KOPT-K1 (cell line): Measurements from ENCODE around the gene USP36.

Experiments used
- H3K27ac ChIP-seq: fragments of 200-600 bp; sonication (generic); 2 replicates; pipeline ENCODE4 v1.5.1; 2016; ENCODE audit warnings: antibody characterized with exemption, mild to moderate bottlenecking, low read depth, low read length; ENCODE audit not compliant: poor library complexity, severe bottlenecking
- H3K36me3 ChIP-seq: fragments of 200-600 bp; sonication (generic); 2 replicates; pipeline ENCODE4 v1.5.1; 2017; ENCODE audit warnings: antibody characterized with exemption, mild to moderate bottlenecking, low read length, moderate library complexity; ENCODE audit not compliant: insufficient read depth
- H3K9me3 ChIP-seq: fragments of 200-600 bp; sonication (generic); 2 replicates; pipeline ENCODE4 v1.5.1; 2017; ENCODE audit warnings: antibody characterized with exemption, low read length, mild to moderate bottlenecking; ENCODE audit not compliant: insufficient read depth, poor library complexity, severe bottlenecking

The USP36 gene

DNA sequence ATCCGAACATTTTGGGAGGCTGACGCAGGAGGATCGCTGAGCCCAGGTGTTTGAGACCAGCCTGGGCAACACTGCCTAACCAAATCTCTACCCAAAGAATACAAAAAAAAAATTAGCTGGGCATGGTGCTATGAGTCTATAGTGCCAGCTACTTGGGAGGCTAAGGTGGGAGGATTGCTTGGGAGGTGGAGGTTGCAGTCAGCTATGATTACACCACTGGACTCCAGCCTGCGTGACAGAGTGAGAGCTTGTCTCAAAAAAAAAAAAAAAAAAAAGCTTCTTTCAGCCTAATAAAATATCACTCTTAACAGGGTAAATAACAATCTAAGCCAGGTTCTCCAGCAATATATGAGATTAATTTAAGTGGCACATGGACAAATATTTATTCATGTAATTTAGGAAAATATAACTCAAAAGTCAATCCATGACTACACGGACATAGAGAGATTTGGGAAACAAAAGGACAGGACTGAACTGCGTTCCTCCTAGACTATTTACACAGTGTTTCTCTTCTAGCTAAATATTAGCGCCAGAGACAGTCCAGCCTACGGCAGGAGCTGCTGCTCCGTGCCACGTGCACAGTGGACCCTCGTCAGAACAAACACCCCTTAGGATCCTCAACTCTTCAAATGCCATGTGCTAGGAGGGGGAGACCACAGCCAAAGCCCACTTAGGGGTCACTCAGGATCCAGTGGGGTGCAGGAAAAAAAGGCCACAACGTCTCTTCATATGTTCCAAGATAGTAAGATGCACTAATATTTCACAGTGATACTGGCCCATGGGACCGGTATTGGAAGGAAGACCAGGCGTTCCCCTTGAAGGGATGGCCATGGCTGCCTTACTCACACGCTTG, 8.7 kb downstream of the USP36 start:
- Histone ChIP-seq H3K36me3 (peaks cover 100% of the 10 kb centered on the region), H3K9me3 (no peaks in the 10 kb centered on the region), H3K27ac (no peak overlapping the region)

DNA sequence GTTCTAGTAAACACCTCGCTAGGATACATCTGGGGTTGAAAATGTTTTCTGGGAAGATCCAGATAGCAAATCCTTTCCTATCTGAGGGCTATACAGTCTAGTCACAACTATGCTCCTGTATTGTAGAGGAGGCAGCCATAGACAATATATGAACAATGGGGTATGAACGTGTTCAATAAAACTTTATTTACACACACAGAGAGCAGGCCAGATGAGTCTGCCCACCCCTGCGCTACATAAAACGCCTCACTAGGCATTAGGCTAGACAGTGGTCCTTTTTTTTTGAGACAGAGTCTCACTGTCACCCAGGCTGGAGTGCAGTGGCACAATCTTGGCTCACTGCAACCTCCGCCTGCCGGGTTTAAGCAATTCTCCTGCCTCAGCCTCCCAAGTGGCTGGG, 11.1 kb downstream of the USP36 start:
- Histone ChIP-seq H3K27ac (no peak overlapping the region), H3K36me3 (peaks cover 100% of the 10 kb centered on the region), H3K9me3 (no peaks in the 10 kb centered on the region)

DNA sequence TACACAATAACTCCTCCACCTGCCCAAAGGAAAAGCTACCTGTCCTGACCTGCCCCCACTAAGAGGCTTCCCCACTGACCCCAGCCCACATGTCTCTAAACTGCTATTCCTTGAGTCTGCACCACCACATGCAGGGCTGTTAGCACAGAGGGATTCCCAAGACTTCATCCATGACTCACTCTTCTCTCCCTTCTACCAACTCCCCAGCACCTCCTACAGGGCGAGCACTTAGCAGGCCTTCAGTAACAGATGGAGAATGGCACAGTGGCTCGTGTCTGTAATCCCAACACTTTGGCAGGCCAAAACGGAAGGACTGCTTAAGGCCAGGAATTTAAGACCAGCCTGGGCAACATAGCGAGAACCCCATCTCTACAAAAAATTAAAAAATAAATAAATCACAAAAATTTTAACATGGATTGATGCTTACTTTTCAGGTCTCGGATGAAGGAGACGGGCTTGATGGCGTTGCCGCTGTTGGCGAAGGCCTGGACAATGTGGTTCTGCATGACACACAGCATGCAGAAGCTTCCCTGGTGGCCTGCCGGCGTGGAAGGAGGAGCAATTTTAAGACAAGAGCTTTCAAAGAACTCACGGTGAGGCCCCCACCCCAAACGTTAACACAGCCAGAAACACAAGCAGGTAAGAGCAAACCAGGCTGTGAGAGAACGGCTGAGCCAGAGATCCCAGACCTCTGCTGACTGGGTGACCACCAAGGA, 12.0 kb downstream of the USP36 start:
- Histone ChIP-seq H3K36me3 (peaks cover 100% of the 10 kb centered on the region), H3K27ac (no peak overlapping the region), H3K9me3 (no peaks in the 10 kb centered on the region)

DNA sequence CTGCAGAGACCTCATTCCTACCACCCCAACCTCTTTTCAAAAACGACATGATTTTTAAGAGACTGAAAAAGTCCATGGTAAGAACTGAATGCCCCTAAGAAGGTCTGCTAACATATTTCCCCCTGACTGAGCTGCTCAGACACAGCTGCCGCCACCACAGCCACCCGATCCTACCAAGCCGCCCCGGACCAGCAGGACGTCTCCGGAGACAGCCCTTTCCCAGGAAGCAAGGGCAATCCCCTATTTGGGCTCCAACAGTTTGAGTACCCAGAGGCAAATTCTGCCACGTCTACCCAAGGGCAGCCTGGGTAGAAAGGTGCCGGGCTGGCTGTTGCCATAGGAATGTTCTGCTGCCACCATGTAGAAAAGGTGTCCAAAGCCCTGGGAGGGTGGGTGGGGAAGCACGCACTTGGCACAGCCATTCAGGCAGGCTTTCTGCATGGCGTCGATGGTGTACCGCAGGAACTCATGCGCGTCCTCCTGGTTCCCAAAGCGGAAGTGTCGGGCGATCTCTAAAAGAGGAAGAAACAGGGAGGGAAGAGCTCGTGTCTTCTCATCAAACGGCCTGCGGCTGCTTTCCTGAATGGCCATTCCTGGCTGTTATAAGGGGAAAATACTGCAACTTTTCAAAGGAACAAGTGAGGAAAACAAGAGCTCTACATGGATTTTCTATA, 13.6 kb downstream of the USP36 start:
- no peak overlapping the region for H3K27ac ChIP-seq
- peaks cover 99% of the 10 kb centered on the region for H3K36me3 ChIP-seq
- H3K9me3 ChIP-seq: no peaks in the 10 kb centered on the region

DNA sequence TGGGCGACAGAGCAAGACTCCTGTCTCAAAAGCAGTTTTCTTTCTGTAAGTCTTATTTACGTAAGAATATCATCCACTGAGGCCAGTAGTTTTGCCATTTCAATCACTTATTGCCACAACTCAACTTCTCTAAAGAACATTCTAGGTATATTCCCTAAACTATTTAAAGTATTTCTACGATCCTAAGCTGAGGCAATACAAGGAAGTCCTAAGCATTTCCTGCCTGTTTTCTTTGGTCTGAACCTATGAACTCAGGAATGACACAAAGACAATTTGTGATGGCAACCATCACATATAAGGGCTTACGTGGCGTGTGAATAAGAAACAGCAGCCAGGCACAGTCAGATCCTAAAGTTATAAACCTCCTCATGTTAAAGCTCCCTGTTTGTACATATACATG, 14.2 kb downstream of the USP36 start:
- peaks cover 99% of the 10 kb centered on the region for H3K36me3 ChIP-seq
- no peak overlapping the region for H3K27ac ChIP-seq
- no peaks in the 10 kb centered on the region for H3K9me3 ChIP-seq

DNA sequence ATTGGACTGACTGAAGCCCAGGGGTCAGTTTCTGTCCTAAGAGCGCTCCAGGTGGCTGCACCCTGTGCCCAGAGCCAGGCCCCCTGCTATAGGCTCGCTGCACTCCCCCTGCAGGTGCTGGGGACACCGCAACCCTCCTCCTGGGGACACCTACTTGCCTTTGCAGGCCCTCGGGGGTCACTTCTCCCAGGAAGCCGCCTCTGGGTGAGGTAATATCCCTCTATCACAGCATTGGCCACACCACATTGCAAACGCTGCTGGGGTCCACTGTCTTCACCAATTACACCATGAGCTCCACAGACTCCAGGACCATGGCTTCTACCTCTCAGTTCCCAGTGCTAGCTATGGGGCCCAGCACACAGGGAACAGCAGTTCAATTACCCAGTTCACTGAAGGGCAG, 14.9 kb downstream of the USP36 start:
- peak overlapping the region; percentile 14 for H3K27ac ChIP-seq
- no peaks in the 10 kb centered on the region for H3K9me3 ChIP-seq
- H3K36me3 ChIP-seq: peaks cover 97% of the 10 kb centered on the region

DNA sequence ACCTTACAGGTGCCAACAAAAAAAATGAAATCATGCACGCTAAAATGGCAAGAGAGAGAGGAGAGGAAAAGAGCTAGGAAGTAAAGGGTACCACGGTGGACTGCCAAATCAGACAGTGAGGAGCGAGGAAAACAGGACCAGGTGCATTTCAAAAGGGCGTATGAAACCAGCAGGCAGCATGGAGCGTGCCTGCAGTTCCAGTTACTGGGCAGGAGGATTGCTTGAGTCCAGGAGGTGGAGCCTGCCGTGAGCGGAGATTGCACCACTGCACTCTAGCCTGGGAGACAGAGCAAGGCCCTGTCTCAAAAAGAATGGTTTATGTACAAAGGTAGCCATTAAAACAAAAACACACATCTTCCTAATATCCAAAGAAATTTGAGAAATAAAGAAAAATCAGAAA, 16.4 kb downstream of the USP36 start:
- Histone ChIP-seq H3K9me3 (no peaks in the 10 kb centered on the region), H3K36me3 (peaks cover 97% of the 10 kb centered on the region), H3K27ac (peak overlapping the region; percentile 41)

DNA sequence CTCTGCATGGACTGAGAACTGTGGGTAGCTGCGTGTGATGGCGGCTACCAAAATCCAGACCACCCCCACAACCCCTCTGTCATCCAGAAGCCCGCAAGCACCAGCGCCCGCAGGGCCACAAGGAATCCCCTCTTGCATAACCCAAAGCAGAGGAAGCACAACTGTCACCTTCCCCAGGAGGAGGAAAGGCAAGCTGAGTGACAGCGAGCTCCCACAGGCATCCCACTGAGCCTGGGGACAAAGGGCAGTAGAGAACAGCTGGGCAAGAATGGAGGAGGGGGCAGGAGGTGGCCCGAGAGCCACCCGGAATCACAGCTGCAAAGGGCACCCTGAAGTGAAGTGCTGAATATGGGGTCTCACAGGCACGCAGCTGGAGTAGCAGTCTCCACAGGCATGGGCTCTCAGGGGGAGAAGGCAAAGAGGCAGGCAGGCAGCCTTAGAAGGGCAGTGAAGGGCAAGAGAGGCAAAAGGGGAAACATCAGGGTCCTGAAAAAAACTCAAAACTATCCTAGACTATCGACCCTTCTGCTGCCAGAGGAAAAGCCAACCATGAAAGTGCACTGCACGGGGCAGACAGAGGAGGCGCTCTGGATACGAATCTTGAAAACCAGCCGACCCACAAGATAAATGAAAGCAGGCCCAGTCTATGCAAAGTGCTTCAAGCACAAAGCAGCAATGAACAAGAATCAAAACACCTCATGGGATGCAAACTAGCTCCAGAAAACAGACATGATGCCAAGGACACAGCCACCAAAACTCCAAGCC, 17.1 kb downstream of the USP36 start:
- H3K27ac ChIP-seq: no peak overlapping the region
- H3K9me3 ChIP-seq: no peaks in the 10 kb centered on the region
- peaks cover 93% of the 10 kb centered on the region for H3K36me3 ChIP-seq

DNA sequence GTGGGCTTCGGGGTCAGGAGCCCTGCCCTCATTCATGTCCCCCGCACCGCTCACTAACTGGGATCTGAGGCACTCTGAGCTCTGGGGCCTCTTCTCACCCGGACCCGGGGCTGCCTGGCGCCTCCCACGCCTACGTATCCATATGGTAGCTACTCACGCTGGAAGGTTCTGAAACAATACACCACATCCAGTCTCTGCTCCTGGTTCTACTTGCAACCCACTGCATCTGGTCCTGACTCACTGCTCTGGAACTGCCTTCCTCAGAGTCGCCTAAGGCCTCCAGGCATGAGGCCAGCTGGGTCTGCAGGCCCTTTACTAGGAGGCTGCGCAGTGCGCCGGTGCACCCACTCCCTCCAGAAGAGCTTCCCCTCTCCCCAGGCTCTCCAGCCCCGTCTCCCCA, 18.1 kb downstream of the USP36 start:
- Histone ChIP-seq H3K36me3 (peaks cover 93% of the 10 kb centered on the region), H3K27ac (no peak overlapping the region)

DNA sequence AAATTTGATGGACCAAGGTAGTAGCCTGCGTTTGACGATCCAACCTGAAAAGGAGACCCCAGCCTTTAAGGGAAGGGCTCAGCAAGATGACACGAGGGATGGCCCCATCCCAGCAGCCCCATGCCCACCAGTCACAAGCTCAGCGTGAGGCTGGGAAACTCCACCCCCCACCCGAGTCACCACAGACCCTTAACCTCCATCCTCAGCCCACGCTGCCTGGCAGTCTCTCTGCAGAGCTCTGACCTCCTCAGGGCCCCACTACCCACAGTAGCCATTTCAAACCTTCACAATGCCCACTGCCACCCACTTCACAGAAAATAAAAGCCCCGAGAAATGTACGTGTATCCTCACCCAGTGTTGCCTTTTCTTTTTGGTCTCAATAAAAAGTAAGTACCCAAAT, 18.7 kb downstream of the USP36 start:
- H3K9me3 ChIP-seq: no peaks in the 10 kb centered on the region
- H3K27ac ChIP-seq: peak overlapping the region; percentile 5
- H3K36me3 ChIP-seq: peaks cover 93% of the 10 kb centered on the region

More for the DNA sequence above, 18.1 kb downstream of the USP36 start:
- H3K9me3 ChIP-seq: no peaks in the 10 kb centered on the region

DNA sequence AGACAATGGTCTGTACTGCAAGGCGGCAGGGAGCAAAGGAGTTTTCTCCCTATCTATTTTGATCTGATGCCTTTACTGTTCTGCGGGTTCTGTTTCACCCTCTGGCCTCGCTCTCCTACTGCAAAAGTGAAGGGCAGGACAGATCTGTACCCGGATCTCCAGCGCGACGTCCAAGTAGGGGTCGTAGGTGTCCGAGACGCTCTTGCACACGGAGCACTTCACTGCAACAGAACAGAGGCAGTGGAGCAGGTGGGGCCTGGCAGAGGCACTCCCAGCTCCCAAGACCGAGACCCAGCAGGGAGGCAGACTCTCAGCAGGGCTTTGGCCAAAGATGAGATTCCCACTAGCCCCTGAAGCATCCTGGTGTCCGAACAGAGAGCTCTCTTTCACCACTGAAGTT, 19.8 kb downstream of the USP36 start:
- Histone ChIP-seq H3K9me3 (no peaks in the 10 kb centered on the region), H3K36me3 (peaks cover 93% of the 10 kb centered on the region), H3K27ac (peak overlapping the region; percentile 77)

DNA sequence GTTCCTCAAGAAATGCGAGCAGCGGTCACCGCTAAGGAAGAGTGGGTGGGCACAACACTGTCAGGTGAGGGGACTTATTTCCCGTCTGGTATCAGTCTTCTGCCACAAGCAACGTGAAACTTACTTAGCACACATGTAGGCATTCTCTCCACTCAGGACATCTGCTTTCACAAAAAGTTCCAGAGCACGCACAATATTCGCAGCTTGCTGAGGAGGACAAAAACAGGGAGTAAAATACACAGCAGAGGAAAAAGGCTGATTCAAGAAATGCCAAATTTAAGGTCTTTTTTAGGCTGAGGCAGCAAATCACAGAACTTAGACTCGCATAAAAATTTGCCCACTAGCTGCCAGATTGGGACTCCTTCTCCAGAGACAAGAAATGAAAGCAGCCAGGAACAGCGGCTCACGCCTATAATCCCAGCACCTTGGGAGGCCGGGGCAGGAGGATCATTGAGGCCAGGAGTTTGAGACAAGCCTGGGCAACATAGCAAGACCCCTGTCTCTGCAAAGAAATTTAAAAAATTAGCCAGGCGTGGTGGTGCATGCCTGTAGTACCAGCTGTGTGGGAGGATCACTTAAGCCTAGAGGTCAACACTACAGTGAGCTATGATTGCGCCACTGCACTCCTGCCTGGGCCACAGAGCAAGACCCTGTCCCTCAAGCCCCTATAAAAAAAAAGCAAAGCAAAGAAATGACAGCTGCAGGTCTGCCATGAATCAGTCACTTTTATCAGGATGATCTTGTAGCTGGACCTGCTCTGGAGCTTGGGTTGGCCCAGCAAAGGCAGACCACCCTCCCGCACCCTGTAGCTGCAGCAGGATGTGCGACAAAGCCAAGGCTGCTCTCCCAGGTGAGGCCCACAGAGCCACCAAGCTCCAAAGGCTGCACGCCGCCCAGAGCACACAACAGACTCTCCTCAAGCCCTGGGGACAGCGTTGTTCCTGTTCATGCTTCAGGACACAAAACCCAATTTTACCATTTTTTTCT, 20.5 kb downstream of the USP36 start:
- peaks cover 93% of the 10 kb centered on the region for H3K36me3 ChIP-seq
- no peaks in the 10 kb centered on the region for H3K9me3 ChIP-seq
- H3K27ac ChIP-seq: peak overlapping the region; percentile 77

DNA sequence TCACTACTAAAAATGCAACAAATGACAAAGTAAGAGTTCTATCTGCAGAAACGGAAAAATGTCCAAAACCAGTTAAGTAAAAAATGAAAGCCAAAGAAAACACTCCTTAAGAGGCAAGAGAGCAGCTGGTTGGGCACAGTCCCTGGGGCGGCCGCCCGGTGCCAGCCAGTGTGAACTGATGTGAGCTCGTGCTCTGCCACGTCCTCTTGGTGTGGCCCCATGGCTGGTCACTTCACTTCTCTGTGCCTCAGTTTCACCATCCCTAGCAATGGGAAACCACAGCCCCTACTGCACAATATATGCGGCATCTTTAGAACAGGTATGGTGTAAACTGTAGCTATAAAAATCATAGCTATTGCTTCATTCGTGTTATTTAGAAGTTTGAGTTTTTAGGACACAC, 21.2 kb downstream of the USP36 start:
- Histone ChIP-seq H3K9me3 (no peaks in the 10 kb centered on the region), H3K27ac (peak overlapping the region; percentile 77), H3K36me3 (peaks cover 93% of the 10 kb centered on the region)

DNA sequence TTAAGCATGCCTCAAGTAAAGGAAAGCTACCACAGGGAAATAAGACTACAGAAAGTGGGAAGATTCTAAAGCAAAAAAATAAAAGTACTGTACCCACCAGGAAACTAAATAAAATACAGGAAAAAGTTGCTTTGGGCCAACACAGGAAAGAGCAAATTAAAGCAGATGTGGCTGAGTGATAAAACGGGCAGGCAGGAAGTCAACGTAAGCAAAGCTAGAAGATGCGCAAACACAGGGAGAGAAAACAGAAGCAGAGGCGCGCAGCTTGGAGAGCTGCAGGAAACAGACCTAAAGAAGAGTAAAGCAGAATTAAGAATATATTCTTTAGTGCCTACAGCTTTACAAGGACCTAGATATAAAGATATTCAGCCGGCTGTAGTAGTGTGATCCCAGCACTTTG, 21.7 kb downstream of the USP36 start:
- Histone ChIP-seq H3K27ac (peak overlapping the region; percentile 77), H3K9me3 (no peaks in the 10 kb centered on the region), H3K36me3 (peaks cover 93% of the 10 kb centered on the region)
